ENCODE measurements around the gene REPS1. TPM values are rescaled to one million over a fixed set of nuclear protein-coding genes. Genes with fewer than 3 reads are reported as not detected.

REPS1 gene
- total and polyA plus RNA-seq, 2 of the 13 experiments (the other 11 are each of a cell fraction or from before 2014, with no cell fraction given) = 36.4 to 38.3 TPM

DNA sequence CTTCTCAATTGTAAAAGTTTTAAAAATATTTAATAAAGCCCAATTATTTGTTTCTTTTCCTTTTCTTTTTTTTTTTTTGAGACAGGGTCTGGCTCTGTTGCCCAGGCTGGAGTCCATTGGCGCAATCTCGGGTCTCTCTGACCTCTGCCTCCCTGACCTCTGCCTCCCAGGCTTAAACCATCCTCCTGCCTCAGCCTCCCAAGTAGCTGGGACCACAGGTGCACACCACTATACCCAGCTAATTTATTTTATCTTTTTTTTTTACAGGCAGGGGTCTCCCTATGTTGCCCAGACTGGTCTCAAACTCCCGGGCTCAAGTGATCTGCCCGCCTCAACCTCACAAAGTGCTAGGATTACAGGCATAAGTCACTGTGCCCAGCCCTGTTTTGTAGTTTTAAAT lies 9.8 kb downstream of the REPS1 start:
- ChIA-PET POLR2A (no interaction called here), CTCF (ENCODE audit: low intra/inter-chr PET ratio, low total read pairs) (no interaction called here)
- Histone ChIP-seq H2AFZ (ENCODE audit: low read length) (no peak overlapping the region), H3K4me2 (ENCODE audit: low read depth, low read length) (no peak overlapping the region), H3K79me2 (ENCODE audit: insufficient read depth, low read length) (peaks cover 88% of the 10 kb centered on the region), H3K9me3 (ENCODE audit: low read length) (no peaks in the 10 kb centered on the region), H4K20me1 (ENCODE audit: insufficient read depth, low read length) (peaks cover 5% of the 10 kb centered on the region), H3K27me3 (ENCODE audit: control insufficient read depth in 1 of 2, insufficient read depth in 2 of 2, low read length in 2 of 2) (no peaks in the 10 kb centered on the region), H3K36me3 (replicated peaks in 1 of 2; ENCODE audit: control insufficient read depth in 1 of 2, insufficient read depth in 2 of 2, low read length in 2 of 2) (no peaks in the 10 kb centered on the region), H3K4me3 (replicated peaks in 1 of 3; ENCODE audit: insufficient read depth in 1 of 3, low read depth in 2 of 3, low read length in 3 of 3) (no peak overlapping the region), H3K4me1 (ENCODE audit: insufficient read depth, low read length) (peaks cover 18% of the 10 kb centered on the region), H3K27ac (ENCODE audit: extremely low read length, insufficient read depth, low read length) (no peak overlapping the region), H3K9ac (ENCODE audit: insufficient read depth, low read depth, low read length) (no peak overlapping the region)
- WGBS (ENCODE audit: low lambda C conversion rate) = 94% methylated on average over 4 of the region's 4 CpGs
- TF ChIP-seq ZNF101 (CRISPR knock-in tag; IDR thresholded peaks at IDR 0.05; ENCODE audit: borderline replicate concordance, low read depth) (no peak), ZNF556 (CRISPR knock-in tag; IDR thresholded peaks at IDR 0.05; ENCODE audit: borderline replicate concordance) (no peak), STAT5B (CRISPR knock-in tag; IDR thresholded peaks at IDR 0.05) (no peak), CHCHD3 (CRISPR knock-in tag; IDR thresholded peaks at IDR 0.05) (no peak), ZMAT3 (CRISPR knock-in tag; conservative IDR thresholded peaks at IDR 0.05) (no peak), MBNL3 (CRISPR knock-in tag; conservative IDR thresholded peaks at IDR 0.05) (no peak), POLR2AphosphoS5 (IDR thresholded peaks at IDR 0.05; ENCODE audit: low read depth, low read length) (no peak), NR2F6 (IDR thresholded peaks at IDR 0.05) (no peak), NR2F6 (CRISPR knock-in tag; IDR thresholded peaks at IDR 0.05) (no peak)
- TF ChIP-seq, protein P1, sequence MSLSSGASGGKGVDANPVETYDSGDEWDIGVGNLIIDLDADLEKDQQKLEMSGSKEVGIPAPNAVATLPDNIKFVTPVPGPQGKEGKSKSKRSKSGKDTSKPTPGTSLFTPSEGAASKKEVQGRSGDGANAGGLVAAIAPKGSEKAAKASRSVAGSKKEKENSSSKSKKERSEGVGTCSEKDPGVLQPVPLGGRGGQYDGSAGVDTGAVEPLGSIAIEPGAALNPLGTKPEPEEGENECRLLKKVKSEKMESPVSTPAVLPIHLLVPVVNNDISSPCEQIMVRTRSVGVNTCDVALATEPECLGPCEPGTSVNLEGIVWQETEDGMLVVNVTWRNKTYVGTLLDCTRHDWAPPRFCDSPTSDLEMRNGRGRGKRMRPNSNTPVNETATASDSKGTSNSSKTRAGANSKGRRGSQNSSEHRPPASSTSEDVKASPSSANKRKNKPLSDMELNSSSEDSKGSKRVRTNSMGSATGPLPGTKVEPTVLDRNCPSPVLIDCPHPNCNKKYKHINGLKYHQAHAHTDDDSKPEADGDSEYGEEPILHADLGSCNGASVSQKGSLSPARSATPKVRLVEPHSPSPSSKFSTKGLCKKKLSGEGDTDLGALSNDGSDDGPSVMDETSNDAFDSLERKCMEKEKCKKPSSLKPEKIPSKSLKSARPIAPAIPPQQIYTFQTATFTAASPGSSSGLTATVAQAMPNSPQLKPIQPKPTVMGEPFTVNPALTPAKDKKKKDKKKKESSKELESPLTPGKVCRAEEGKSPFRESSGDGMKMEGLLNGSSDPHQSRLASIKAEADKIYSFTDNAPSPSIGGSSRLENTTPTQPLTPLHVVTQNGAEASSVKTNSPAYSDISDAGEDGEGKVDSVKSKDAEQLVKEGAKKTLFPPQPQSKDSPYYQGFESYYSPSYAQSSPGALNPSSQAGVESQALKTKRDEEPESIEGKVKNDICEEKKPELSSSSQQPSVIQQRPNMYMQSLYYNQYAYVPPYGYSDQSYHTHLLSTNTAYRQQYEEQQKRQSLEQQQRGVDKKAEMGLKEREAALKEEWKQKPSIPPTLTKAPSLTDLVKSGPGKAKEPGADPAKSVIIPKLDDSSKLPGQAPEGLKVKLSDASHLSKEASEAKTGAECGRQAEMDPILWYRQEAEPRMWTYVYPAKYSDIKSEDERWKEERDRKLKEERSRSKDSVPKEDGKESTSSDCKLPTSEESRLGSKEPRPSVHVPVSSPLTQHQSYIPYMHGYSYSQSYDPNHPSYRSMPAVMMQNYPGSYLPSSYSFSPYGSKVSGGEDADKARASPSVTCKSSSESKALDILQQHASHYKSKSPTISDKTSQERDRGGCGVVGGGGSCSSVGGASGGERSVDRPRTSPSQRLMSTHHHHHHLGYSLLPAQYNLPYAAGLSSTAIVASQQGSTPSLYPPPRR (CRISPR knock-in tag; IDR thresholded peaks at IDR 0.05; ENCODE audit: borderline replicate concordance) = no peak
- TF ChIP-seq, protein P2, sequence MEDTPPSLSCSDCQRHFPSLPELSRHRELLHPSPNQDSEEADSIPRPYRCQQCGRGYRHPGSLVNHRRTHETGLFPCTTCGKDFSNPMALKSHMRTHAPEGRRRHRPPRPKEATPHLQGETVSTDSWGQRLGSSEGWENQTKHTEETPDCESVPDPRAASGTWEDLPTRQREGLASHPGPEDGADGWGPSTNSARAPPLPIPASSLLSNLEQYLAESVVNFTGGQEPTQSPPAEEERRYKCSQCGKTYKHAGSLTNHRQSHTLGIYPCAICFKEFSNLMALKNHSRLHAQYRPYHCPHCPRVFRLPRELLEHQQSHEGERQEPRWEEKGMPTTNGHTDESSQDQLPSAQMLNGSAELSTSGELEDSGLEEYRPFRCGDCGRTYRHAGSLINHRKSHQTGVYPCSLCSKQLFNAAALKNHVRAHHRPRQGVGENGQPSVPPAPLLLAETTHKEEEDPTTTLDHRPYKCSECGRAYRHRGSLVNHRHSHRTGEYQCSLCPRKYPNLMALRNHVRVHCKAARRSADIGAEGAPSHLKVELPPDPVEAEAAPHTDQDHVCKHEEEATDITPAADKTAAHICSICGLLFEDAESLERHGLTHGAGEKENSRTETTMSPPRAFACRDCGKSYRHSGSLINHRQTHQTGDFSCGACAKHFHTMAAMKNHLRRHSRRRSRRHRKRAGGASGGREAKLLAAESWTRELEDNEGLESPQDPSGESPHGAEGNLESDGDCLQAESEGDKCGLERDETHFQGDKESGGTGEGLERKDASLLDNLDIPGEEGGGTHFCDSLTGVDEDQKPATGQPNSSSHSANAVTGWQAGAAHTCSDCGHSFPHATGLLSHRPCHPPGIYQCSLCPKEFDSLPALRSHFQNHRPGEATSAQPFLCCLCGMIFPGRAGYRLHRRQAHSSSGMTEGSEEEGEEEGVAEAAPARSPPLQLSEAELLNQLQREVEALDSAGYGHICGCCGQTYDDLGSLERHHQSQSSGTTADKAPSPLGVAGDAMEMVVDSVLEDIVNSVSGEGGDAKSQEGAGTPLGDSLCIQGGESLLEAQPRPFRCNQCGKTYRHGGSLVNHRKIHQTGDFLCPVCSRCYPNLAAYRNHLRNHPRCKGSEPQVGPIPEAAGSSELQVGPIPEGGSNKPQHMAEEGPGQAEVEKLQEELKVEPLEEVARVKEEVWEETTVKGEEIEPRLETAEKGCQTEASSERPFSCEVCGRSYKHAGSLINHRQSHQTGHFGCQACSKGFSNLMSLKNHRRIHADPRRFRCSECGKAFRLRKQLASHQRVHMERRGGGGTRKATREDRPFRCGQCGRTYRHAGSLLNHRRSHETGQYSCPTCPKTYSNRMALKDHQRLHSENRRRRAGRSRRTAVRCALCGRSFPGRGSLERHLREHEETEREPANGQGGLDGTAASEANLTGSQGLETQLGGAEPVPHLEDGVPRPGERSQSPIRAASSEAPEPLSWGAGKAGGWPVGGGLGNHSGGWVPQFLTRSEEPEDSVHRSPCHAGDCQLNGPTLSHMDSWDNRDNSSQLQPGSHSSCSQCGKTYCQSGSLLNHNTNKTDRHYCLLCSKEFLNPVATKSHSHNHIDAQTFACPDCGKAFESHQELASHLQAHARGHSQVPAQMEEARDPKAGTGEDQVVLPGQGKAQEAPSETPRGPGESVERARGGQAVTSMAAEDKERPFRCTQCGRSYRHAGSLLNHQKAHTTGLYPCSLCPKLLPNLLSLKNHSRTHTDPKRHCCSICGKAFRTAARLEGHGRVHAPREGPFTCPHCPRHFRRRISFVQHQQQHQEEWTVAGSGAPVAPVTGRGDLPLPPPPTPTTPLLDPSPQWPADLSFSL (CRISPR knock-in tag; IDR thresholded peaks at IDR 0.05) = no peak
- TF ChIP-seq, protein P3, sequence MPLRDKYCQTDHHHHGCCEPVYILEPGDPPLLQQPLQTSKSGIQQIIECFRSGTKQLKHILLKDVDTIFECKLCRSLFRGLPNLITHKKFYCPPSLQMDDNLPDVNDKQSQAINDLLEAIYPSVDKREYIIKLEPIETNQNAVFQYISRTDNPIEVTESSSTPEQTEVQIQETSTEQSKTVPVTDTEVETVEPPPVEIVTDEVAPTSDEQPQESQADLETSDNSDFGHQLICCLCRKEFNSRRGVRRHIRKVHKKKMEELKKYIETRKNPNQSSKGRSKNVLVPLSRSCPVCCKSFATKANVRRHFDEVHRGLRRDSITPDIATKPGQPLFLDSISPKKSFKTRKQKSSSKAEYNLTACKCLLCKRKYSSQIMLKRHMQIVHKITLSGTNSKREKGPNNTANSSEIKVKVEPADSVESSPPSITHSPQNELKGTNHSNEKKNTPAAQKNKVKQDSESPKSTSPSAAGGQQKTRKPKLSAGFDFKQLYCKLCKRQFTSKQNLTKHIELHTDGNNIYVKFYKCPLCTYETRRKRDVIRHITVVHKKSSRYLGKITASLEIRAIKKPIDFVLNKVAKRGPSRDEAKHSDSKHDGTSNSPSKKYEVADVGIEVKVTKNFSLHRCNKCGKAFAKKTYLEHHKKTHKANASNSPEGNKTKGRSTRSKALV (CRISPR knock-in tag; IDR thresholded peaks at IDR 0.05) = no peak
- in situ Hi-C loops (cut with HindIII; ENCODE audit: extremely low pct_ligation_motif_present, low pct_unique_long_range_greater_than_20kb) = no loop called here
- BruUV-seq (replicated peaks) = no TSS peak
- intact Hi-C loops (cut with micrococcal nuclease; ENCODE audit: unreplicated experiment) = no loop called here
- ATAC-seq (no peak), FAIRE-seq (no peak), DNase-seq (ENCODE audit: low spot score) (no peak)
